ENCODE results near the gene CELA2B. TPM values are rescaled to one million over a fixed set of nuclear protein-coding genes. Genes with fewer than 3 reads are reported as not detected.
"Not testable (repeated sequence)": the region's sequence is repeated elsewhere in the genome, so short reads cannot be mapped to it uniquely, and the experiment has no call there.

CELA2B gene
- total RNA-seq, 1 experiment from 2014 or later, result not detected

DNA sequence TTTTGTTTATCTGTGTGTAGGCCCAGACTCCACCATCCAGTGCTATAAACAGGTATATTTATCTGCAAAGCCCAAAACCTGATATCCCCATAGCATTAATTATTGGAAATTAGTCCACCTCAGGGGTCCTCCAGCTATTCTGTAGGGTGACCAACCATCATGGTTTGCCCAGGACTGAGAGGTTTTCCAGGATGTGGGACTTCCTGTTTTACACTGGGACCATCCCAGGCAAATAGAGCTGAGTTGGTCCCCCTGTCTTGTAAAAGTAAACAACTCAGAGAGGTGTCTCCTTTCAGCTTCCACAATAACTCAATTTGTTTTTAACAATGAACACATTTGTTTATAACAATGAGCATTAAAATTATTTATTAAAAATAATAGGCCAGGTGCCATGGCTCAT is 7.8 kb upstream of the CELA2B start:
- no peak for DNase-seq (ENCODE audit: low spot score)

GRCh38 chr1:15469361-15469760 is 6.5 kb upstream of the CELA2B start:
- DNase-seq (ENCODE audit: low spot score), result no peak

DNA sequence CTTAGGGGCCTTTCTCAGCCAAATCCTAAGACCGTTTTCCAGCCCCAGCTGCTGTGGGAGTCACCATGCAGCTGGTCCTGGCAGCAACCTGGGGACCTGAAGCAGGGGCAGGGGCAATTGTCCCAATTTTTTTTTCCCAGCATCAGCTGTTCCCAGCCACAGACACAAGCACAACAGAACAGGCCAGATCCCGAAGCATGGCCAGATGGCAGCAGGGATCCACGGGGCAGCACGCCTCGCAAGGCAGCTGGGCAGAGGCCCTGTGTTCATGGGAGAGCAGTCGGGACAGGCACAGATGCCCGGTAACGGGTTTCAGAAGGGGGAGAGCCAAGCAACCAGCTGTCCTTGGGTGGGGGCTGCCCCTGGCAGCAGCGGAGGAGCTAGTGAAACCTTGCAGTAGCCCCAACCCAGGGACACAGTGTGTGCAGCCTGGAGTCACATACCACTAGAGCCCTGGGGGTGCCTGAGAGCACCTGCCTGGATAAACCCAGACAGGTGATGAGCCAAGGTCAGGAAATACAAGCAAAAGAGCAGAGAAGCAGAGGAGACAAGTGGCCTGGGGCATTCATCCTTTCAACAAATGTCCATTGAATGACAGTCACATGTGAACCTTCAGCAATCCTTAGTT is 6.0 kb upstream of the CELA2B start:
- not testable (repeated sequence) for DNase-seq (ENCODE audit: low spot score)

- not testable (repeated sequence) for DNase-seq (ENCODE audit: low spot score)
These were observed 4.8 kb upstream of the CELA2B start for GRCh38 chr1:15471067-15471466.

DNA sequence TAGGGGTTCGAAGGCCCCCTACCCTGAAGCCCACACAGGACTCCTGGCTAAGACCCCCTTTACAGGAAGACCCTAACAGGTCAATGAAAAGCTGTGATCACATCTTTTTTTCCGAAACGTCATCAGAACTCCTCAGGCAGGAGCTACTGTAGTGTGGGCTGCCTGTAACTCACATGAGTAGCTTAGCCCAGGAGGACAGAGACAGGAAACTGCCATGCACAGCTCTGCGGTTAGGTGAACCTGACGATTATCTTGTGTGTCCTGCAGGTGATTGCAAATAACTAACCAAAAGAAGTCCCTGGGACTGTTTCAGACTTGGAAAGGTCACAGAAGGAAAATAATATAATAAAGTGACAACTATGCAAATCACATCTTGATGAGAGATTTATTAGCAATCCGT is 4.2 kb upstream of the CELA2B start:
- not testable (repeated sequence) for DNase-seq (ENCODE audit: low spot score)

DNA sequence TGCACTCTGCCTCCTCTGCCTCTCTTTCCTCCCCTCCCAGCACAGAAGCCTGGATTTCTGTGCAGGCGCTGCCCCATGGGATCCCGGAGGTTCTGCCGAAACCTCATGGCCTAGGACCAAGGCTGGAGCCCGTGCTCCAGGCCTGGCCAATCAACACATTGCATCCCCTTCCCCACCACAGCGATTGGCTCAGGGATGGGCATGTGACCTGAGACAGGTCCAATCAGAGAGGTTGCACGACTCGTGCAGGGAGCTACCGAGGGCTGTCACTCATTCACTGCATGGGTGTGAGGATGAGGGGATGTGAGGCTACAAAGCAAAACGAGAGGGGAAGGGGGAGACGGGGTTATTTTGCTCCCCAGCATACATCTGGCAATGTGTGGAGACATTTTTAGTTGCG is 3.3 kb upstream of the CELA2B start:
- DNase-seq (ENCODE audit: low spot score), result no peak

DNA sequence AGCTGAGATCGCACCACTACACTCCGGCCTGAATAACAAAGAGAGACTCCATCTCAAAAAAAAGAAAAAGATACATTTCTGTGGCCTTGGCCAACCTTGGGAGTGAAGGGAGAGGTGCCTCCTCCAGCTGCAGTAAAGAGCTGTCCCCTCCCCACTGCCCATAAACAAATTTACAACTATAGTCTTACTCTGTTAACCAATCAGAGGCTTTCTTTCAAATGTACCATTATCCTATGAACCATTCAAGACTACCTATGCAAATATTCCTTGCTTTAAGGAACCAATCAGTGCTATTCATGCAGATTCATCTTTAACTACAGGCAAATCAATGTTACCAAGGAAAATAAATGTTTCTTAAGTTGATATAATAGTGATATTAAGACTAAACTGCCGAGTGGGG is 1.0 kb downstream of the CELA2B start:
- no peak for DNase-seq (ENCODE audit: low spot score)

GRCh38 chr1:15477646-15478212 is 1.8 kb downstream of the CELA2B start:
- DNase-seq (ENCODE audit: low spot score), result no peak

DNA sequence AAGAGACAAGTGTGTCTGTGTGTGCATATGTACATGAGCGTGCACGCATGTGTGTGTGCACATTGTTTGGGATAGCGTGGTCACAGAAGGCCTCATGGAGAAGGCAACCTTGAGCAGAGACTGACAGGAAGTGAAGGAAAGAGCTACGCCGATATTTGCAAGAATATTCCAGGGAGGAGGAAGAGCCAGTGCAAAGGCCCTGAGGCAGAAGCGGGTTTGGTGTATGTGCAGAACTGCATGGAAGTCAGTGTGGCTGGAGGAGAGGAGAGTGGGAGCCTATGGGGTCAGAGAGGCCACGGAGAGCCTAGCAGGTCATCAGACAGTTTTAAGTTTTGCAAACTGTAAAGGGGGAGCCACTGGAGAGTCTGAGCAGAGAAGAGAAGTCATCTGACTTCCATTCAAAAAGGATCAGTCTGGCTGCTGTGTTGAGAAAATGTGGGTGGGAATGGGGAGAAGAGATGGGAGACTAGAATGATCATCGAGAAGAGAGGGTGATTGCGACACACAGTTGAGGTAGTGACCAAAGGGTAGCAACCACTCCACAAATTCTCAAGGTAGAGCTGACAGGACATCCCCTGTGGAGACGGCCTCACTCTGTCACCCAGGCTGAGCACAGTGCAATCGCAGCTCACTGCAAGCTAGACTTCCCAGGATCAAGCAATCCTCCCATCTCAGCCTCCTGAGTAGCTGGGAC is 3.9 kb downstream of the CELA2B start:
- DNase-seq (ENCODE audit: low spot score), result no peak

DNA sequence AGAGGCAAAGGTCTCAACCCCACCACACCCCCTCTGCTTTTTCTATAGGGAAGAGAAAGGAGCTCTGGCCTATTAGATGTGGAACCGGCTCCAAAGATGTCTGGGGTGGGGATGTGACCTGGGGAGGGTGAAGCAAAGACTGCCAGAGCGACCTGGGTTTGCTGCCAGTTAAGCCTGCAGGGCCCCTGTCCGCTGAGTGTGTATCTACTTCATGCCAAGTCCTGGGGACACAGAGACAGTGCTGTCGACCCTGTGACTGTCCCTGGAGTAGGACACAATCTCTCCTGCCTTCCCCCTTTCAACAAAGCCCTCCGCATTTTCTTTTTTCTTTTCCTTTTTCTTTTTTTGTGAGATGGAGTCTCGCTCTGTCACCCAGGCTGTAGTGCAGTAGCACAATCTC is 6.6 kb downstream of the CELA2B start:
- DNase-seq (ENCODE audit: low spot score), result not testable (repeated sequence)

DNA sequence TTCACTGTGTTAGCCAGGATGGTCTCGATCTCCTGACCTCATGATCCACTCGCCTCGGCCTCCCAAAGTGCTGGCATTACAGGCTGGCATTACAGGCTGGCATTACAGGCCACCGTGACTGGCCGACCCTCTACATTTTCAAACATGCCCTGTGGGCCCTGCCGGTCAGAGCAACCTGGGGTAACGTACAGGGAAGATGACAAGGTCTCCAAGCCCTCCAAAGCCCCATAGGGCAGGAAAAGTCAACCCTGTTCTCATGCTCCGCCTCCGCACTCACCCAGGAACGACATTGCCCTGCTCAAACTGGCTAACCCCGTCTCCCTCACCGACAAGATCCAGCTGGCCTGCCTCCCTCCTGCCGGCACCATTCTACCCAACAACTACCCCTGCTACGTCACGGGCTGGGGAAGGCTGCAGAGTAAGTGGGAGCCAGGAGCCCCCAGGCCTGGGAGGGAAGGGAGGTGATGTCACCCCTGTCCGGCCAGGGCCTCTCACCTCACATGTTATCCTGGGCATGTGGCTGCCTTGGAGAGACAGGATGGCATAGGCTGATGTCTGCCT is 7.2 kb downstream of the CELA2B start:
- not testable (repeated sequence) for DNase-seq (ENCODE audit: low spot score)

DNA sequence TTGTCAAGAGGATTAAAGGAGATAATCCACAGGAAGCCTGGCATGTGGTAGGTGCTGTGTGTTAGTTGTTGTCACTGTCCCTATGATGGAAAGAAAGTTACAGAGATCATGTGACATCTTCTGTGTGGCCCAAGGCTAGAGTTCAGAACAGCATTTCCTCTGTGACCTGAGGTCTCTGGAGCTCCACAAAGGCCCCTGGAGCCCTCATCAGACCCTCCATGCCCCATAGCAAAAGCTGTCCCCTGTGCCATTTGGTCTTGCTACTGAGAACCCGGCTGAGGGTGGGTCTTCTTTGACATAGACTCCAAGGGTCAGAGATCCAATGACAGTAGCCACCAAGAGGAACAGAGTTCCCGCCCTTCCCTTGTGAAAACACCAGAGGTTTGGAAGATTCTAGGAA is 8.1 kb downstream of the CELA2B start:
- no peak for DNase-seq (ENCODE audit: low spot score)

- DNase-seq (ENCODE audit: low spot score), result not testable (repeated sequence)
These were observed 8.5 kb downstream of the CELA2B start for GRCh38 chr1:15484443-15484842.

DNA sequence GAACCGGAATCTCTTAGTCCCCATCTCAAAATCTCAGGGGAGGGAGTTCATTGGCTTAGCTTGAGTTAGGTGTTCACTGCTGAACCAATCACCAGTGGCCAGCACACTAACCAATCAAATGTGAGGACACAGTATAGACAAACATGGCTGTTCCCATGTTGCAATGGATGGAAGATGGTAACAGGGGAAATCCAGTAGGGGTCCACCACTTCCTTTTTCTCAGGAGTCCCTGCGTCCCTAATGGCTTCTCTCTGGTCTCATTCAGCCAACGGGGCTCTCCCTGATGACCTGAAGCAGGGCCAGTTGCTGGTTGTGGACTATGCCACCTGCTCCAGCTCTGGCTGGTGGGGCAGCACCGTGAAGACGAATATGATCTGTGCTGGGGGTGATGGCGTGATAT is 9.7 kb downstream of the CELA2B start:
- DNase-seq (ENCODE audit: low spot score), result no peak

DNA sequence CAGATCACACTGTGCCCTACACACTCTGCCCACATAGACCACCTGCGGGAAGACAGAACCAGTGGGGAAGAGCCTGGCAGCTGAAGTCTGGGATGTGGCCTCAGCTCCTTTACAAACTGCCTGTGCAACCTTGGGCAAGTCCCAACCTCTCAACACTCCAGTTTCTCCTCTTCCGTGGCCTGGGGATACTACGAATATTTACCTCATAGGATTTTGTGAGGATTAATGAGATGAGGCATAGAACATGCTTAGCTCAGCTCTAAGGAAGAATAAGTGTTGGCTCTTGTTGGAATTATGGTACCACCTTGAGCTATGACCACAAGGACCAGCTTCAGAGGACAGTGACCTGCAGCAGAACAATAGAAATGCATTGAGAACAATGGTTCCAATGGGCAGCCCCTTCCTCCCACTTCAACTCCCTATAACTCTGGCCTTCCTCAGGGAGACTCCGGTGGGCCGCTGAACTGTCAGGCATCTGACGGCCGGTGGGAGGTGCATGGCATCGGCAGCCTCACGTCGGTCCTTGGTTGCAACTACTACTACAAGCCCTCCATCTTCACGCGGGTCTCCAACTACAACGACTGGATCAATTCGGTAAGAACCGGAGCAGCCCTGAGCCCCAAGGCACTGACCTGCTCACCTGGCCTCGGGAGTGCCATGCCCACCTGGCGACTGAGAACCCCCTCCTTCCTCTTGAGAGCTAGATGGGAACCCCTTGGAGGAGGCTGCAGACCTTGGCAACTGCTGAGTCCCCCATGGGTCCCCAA is 11.1 kb downstream of the CELA2B start:
- not testable (repeated sequence) for DNase-seq (ENCODE audit: low spot score)

DNA sequence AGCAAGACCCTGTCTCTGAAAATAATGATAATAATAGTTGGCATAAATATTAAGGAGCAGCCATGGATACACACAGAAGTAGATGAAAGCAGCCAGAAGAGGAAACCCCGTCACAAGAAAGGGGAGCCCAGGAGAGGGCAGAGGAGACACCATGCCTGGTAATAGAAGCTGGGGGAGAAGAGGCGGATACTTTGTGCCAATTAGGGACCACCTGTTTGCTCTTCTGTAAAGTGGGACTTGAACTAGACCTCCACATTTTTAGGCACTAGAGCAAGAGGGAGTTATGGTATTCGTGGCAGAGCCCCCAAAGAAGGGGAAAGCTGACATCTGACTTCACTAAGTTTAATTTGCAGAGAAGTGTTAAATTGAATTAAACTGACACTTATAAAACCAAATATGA is 12.5 kb downstream of the CELA2B start:
- DNase-seq (ENCODE audit: low spot score), result no peak

DNA sequence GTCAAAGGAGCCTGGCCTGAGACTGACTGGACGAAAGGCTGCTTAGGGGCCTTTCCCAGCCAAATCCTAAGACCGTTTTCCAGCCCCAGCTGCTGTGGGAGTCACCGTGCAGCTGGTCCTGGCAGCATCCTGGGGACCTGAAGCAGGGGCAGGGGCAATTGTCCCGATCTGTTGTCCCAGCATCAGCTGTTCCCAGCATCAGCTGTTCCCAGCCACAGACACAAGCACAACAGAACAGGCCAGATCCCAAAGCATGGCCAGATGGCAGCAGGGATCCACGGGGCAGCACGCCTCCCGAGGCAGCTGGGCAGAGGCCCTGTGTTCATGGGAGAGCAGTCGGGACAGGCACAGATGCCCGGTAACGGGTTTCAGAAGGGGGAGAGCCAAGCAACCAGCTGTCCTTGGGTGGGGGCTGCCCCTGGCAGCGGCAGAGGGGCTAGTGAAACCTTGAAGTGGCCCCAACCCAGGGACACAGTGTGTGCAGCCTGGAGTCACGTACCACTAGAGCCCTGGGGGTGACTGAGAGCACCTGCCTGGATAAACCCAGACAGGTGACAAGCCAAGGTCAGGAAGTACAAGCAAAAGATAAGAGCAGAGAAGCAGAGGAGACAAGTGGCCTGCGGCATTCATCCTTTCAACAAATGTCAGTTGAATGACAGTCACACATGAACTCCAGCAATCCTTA is 13.3 kb downstream of the CELA2B start:
- DNase-seq (ENCODE audit: low spot score), result no peak

DNA sequence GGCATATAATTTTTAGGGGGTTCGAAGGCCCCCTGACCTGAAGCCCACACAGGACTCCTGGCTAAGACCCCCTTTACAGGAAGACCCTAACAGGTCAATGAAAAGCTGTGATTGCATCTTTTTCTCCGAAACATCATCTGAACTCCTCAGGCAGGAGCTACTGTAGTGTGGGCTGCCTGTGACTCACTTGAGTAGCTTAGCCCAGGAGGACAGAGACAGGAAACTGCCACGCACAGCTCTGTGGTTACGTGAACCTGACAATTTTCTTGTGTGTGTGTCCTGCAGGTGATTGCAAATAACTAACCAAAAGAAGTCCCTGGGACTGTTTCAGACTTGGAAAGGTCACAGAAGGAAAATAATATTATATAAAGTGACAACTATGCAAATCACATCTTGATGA is 15.1 kb downstream of the CELA2B start:
- DNase-seq (ENCODE audit: low spot score), result not testable (repeated sequence)

DNA sequence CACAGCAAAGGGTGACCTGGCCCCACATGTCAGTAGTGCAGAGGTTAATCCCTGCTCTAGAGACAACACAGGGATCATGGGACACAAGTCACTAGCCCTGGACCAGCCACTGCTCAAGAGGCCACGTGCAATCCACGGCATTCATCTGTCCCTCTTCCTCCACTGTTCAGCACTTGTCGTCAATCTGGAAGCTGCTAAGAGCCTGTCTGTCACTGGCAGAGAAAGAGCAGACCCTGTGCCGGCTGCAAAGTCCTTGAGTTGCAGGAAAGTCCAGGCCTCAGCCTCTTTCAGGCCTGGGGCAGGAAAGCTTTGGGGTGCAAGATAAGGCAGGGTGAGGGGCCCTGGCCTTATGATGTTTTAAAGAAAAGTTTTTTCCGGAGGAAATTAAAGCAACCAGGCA is 16.7 kb downstream of the CELA2B start:
- no peak for DNase-seq (ENCODE audit: low spot score)

DNA sequence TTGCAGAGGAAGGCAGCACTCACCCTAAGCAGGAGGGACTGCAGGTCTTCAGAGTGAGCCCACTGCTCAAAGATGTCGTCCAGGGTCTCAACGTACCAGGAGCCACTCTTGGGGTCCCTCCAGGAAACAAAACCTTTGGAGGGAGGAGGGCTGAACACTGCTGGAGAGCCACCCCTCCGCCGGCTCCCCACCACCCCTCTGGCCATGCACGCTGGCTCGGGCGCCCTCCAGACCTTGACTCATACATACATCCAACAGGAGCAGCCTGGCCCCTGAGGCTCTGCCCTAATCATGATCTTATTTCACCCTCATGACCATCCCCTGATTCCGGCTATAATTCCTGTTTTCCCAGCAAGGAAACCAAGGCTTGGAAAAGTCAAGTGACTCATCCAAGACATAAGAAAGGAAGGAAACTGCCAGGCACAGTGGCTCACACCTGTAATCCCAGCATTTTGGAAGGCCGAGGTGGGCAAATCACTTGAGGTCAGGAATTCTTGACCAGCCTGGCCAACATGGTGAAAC is 18.0 kb downstream of the CELA2B start:
- DNase-seq (ENCODE audit: low spot score), result no peak

Data from H4 (cell line).